SKM-1 treated with dmso at 0.1 percent for 144 hours (cell line): ENCODE results near the gene WRNIP1.
A peak's percentile ranks its signal among the peaks of the same experiment; 100 is the strongest.
"Not testable (repeated sequence)": the region's sequence is repeated elsewhere in the genome, so short reads cannot be mapped to it uniquely, and the experiment has no call there.

Experiments used
- DNase-seq: peaks from one replicate; lab custom pipeline; 2025; ENCODE audit not compliant: unreplicated experiment; lab: John Stamatoyannopoulos, UW

WRNIP1 gene

DNA sequence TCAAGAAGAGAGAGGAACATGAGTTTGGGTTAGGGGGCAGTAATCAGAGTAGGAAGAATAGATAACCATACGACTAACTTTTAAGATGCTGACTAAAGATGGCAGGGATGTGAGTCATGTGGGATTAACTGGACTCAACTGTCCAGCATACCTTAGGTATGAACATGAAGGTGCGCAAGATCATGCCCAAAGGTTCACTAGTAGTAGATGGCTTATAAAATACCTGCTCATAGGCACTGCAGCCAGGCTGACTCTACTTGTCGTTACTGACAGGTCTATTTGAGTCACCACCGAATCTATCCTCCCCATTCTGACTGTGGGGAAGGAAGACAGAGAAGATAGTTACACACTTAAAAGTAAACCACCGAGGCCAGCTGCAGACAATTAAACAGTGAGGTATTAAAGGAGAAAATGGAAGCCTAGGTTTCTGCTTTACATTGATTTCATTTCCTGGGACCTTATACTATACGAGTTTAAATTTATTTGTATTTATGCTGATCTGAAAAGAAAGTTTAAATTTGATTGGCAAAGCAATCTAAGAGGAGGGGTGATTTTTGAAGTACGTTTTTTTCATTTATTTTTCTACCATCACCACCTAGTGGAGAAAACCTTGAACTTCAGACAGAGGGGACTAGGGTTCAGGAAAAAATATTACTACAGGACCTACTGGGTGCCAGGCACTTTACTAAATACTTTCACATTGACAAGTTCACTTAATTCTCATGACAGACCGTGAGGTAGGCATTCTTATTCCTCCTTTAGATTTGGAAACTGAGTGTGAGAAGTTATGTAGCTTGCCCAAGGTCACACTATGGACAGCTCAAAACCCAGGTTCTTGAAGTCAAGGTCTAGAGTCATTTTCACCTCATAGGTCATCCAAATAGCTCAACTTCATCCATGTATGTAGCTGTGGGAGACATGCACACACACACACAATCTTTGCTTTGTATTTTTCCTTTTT is 4.0 kb upstream of the WRNIP1 start:
- DNase-seq, result peak; percentile 7

DNA sequence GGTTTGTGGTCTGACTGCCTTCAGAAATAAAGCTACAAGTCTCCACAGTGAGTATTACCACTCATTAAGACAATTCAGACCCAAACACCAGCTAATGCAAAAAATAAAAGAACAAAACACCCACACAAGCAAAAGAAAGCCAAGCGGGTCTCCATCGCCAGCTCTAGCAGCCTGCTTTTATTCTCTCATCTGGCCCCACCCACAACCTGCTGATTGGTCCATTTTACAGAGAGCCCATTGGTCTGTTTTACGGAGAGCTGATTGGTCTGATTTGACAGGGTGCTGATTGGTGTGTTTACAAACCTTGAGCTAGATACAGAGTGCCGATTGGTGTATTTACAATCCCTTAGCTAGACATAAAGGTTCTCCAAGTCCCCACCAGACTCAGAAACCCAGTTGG is 2.3 kb upstream of the WRNIP1 start:
- not testable (repeated sequence) for DNase-seq

DNA sequence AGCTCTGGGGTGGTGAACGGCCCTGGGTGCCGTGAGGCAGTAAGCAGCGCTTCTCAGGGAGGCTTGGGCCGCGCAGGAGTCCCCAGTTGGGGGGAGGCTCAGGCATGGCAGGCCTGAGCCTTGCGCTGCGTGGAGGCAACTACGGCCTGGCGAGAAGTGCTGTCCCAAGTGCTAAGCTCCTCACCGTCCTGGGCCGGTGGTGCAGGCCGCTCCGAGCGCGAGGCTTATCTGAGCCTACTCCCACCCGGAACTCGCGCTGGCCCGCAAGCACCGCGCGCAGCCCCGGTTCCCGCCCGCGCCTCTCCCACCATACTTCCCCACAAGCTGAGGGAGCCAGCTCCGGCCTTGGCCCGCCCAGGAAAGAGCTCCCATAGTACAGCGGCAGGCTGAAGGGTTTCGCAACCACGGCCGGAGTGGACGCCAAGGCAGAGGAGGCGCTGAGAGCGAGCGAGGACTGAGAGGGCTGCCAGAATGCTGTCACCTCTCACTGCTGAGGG is 1.8 kb upstream of the WRNIP1 start:
- no peak for DNase-seq

DNA sequence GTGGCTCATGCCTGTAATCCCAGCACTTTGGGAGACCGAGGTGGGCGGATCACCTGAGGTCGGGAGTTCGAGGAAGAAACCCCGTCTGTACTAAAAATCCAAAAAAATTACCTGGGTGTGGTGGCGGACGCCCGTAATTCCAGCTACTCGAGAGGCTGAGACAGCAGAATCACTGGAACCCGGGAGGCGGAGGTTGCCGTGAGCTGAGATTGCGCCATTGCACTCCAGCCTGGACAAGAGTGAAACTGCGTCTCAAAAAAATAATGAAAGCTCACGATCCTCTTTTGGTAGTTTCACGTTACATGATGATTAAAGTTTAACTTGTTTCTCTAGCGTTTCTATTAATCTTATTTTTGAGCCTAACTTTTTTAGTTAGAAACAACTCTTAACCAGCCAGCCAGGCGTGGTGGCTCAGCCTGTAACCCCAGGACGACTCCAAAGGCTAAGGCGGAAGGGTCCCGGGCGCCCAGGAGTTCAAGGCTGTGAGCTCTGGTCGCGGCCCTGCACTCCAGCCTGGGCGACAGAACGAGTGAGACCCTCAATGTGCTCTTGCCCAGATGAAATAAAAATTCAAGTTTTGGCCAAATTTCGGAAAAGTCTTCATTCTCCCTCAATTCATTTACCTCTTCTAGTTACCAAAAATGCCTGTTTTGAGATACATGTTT is 1.2 kb upstream of the WRNIP1 start:
- no peak for DNase-seq

GRCh38 chr6:2764610-2765165 is 505 bp upstream of the WRNIP1 start:
- DNase-seq, result peak; percentile 99

DNA sequence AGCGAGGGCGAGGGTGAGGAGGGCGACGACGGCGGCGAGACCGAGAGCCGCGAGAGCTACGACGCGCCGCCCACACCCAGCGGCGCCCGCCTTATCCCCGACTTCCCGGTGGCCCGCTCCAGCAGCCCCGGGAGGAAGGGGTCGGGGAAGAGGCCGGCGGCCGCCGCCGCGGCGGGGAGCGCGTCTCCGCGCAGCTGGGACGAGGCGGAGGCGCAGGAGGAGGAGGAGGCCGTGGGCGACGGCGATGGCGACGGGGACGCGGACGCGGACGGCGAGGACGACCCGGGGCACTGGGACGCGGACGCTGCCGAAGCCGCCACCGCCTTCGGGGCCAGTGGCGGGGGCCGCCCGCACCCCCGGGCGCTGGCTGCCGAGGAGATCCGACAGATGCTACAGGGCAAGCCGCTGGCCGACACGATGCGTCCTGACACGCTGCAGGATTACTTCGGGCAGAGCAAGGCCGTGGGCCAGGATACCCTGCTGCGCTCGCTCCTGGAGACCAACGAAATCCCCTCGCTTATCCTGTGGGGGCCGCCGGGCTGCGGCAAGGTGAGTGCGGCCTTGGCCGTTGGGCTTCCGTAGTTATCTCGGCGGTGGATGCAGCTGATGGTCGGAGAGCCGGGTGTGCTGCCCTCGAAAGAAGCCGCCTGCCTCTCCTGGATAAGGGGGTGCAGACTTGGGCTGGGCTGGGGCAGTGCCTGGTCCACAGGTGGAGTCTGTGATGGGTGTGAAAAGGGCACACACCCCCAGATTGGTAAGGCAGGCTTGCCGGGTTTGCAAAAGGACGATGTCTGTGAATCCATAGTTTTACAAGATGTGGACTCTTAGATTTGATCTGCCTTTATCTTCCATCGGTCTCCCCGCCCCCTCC is 938 bp downstream of the WRNIP1 start:
- peak; percentile 8 for DNase-seq

DNA sequence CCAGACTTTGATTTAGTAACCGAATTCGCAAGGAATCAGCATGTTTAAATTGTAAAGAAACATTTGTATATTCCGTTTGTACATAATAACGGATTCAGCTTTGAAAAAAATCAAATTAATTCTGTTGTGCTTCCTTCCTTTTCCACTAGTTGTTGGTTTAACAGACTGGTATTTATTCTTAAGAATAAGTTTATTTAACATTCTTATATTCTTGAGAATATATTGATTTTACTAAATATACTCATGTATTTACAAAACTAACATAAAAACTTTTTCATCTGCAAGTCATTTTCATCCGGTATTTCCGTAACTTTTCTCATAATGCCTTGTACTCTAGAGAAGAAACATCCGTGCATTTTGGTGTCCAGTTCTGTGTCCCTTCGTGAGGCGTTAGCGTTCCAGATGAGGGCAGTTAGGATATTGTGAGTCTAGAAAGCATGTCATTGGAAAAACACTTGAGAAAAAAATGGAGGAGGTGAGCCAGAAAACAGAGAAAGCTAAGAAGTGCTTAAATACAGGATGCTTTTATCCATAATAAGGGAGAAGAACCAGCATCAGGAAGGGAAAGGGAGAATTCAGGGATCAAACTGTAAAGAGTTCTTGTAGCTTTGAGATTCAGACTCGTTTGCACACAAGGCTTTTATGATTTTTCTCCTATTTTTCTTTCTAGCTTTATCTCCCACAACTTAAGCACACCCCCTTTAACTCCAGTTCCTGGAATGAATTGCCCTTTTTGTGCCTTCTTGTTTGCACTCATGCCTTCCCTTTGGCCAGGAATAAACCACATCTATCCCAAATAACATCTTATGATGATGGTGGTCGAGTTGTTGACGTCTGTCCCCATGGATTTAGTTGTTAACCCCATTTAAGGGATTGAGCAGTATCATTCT is 1.8 kb downstream of the WRNIP1 start:
- DNase-seq, result no peak

- DNase-seq, result no peak
Measured at GRCh38 chr6:2767657-2768524, 2.7 kb downstream of the WRNIP1 start.

DNA sequence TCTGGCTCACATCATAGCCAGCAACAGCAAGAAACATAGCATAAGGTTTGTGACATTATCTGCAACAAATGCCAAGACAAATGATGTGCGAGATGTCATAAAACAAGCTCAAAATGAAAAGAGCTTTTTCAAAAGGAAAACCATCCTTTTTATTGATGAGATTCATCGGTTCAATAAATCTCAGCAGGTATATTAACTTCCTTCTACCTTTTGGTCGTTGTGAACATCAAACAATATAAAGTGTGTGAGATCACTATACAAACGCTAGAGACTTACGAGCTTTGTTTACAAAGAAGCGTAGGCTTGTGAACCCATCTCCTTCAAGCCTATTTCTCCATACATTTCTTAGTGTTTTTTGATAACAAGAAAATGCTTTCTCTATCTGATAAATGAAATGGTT is 3.5 kb downstream of the WRNIP1 start:
- no peak for DNase-seq

DNA sequence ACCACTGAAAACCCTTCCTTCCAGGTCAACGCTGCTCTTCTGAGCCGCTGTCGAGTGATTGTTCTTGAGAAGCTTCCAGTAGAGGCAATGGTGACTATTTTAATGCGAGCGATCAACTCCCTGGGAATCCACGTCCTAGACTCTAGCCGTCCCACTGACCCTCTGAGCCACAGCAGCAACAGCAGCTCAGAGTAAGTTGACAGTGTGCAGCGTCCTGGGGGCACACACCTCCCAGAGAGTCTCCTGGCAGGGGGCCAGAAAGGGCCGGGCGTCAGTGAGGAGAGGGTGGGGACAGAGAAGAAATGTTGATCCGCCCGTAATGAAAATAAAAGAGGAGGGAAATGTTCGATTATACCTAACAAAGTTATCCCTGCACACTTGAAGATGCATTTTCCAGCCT is 5.0 kb downstream of the WRNIP1 start:
- DNase-seq, result no peak

DNA sequence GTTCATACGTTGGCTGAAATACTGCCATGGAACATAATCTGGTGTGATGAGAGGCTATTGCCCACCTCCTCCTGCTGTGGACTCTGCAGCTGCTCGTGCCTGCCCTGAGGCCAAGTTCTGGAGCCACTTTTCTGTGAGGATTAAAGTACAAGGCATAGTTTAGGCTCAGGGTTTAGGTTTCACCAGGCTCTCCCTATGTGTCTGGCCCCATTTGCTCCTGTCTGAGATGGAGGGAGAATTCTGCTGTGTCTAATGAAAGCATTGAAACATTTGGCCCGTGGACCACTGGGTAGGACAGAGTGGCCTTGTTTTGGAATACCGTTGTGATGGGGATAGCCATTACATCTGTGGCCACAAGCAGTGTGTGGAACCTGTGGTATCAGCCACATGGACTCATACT is 5.9 kb downstream of the WRNIP1 start:
- DNase-seq, result no peak

- no peak for DNase-seq
Measured at GRCh38 chr6:2772840-2773239, 7.6 kb downstream of the WRNIP1 start.

GRCh38 chr6:2773449-2773848 is 8.3 kb downstream of the WRNIP1 start:
- DNase-seq, result no peak

GRCh38 chr6:2775003-2775402 is 9.8 kb downstream of the WRNIP1 start:
- no peak for DNase-seq

DNA sequence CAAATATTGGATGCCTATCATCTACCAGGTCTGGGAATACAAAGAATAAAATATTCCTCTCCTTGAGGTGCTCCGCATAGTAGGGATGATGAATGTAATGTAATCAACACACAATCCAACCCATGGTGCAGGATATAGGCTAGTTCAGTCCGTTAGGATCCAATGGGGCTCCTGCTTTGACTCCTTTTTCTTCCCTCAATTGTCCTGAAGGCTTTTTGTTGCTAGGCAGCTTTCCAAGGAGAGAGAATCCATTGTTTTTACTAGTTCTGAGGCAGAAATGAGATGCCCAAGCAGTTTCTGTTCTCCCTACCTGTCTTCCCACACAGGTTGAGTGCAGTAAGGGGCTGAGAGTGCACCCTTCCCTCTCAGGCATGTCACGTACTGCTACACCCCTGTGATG is 12.1 kb downstream of the WRNIP1 start:
- DNase-seq, result no peak

DNA sequence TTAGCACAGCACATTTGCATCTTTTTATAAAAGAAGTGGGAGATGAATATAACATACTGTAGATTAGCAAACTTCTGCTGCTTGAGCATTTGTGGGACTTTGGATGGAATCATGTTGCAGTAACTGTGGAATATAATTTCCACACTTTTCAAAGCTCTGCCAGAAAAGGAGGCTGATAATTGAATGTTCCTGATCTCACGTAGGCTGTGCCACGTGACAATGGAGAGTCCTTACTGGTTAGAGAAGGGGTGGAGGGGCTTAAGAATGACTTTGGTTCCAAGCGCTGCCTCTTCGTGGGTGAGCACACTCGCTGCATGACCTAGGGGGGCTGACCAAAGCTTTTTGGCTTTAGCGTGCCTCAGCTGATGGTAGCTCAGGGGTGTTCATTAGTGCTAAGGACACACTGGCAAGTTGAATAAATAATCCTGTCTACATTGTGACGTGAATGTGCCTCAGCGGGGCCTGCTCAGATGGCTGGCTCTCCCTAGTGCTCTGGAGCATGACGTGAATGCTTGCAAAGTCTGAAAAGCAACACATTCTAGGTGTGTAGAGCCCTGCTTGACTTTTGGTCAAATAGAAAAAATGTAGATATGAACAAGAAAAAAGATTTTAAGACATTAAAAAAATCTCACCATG is 15.0 kb downstream of the WRNIP1 start:
- no peak for DNase-seq

DNA sequence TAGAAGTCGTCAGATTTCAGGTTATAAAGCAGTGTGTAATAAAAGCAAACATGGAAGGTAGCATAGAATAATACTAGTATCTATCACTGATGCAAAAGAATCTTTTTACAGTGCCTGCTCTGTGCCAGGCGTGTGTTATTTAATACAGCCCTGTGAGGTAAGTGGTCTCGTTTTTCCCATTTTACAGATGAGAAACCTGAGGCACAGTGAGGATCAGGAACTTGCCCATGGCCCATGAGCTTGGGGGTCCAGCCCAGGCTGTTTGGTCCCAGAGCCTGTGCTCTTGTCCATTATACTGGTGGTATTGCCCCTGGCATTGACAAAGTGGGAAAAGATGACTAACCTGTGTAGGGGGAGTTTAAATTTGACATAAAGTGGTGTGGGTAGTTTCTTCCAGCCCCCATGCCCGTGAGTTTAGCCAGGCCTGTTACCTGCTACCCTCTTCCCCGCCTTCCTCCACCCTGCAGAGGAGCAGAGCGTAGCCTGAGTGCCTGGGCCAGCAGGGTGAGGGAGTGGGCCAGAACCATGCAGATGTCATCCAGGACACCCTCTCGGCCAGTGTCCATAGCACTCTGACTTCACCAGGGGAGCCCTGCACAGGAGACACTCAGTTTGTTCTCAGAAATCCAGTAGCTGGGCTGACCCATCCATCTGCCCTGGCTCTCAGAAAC is 16.6 kb downstream of the WRNIP1 start:
- DNase-seq, result no peak

- DNase-seq, result no peak
Measured at GRCh38 chr6:2782356-2782708, 17.1 kb downstream of the WRNIP1 start.
